Suprapubic skin (tissue), 3 donors: Measurements from ENCODE around the gene TRPM7.

Experiments
- CTCF ChIP-seq, 2 donors: fragments of 200-600 bp in 1 of 2; fragments of 450-650 bp in 1 of 2; sonication (generic) in 1 of 2; IDR thresholded peaks; one replicate each; pipeline ENCODE4 v1.5.1; 2016 to 2019; ENCODE audit warnings: antibody characterized with exemption in 2 of 2, mild to moderate bottlenecking in 1 of 2, moderate library complexity in 1 of 2
- POLR2AphosphoS5 ChIP-seq, 3 donors: sonication (generic); formaldehyde crosslinking; IDR thresholded peaks; one replicate each; pipeline ENCODE4 v1.6.1; 2017; ENCODE audit warnings: antibody characterized with exemption in 3 of 3

- TF ChIP-seq POLR2AphosphoS5 (IDR thresholded peaks at IDR 0.05) = no peak
- TF ChIP-seq CTCF (IDR thresholded peaks at IDR 0.05) = no peak
Measured at GRCh38 chr15:50542887-50543210, 143.7 kb downstream of the TRPM7 start.
